ENCODE data around the gene AP1S3. TPM values are rescaled to one million over a fixed set of nuclear protein-coding genes. Genes with fewer than 3 reads are reported as not detected.

Gene AP1S3
- total RNA-seq, 1 experiment from 2014 or later = 73.3 TPM

GRCh38 chr2:223768179-223768578 is 69.2 kb downstream of the AP1S3 start:
- ChIA-PET CTCF (no interaction called here), POLR2A (ENCODE audit: unreplicated experiment) (interaction anchor here (0.7 kb wide), 1 partner anchor 512 kb away, joined by 3 read pairs; no protein-coding TSS in a partner anchor)
- intact Hi-C loops (cut with micrococcal nuclease; ENCODE audit: unreplicated experiment) = loop anchor here (10.0 kb wide), 1 partner anchor 793 kb away; no protein-coding TSS in a partner anchor

GRCh38 chr2:223767341-223767740 is 70.0 kb downstream of the AP1S3 start:
- intact Hi-C loops (cut with micrococcal nuclease; ENCODE audit: unreplicated experiment) = loop anchor here (10.0 kb wide), 1 partner anchor 793 kb away; no protein-coding TSS in a partner anchor
- H3K9me3 ChIP-seq (ENCODE audit: insufficient read depth, low read depth) = no peaks in the 10 kb centered on the region
- H3K27ac ChIP-seq = no peak overlapping the region
- ChIA-PET POLR2A (ENCODE audit: unreplicated experiment) (no interaction called here), CTCF (interaction anchor here (0.5 kb wide), 1 partner anchor 94 kb away, joined by 3 read pairs; no protein-coding TSS in a partner anchor)
- H3K79me2 ChIP-seq (ENCODE audit: low read depth) = no peaks in the 10 kb centered on the region
- H3K36me3 ChIP-seq (ENCODE audit: low read depth) = 0 out of 2 replicates have a peak, but pooled peaks cover 3% of the 10 kb centered on the region
- H3K4me3 ChIP-seq = no peak overlapping the region
- BruUV-seq (replicated peaks) = no TSS peak
- DNase-seq = peak in 1 of 2 experiments; percentile 33
- H4K20me1 ChIP-seq (ENCODE audit: insufficient read depth) = no peaks in the 10 kb centered on the region
- no peak overlapping the region for H2AFZ ChIP-seq
- no peaks in the 10 kb centered on the region for H3K9me2 ChIP-seq (ENCODE audit: insufficient read depth)
- no peak for TF ChIP-seq EZH2 (IDR thresholded peaks at IDR 0.05; ENCODE audit: low read depth)
- TF ChIP-seq CTCF (conservative IDR thresholded peaks at IDR 0.05) = no peak
- peaks cover 11% of the 10 kb centered on the region for H3F3A ChIP-seq (ENCODE audit: insufficient read depth, low read depth)
- no peaks in the 10 kb centered on the region for H3K4me1 ChIP-seq (replicated peaks; ENCODE audit: insufficient read depth)
- H3K4me2 ChIP-seq = no peak overlapping the region
- no peaks in the 10 kb centered on the region for H3K27me3 ChIP-seq (ENCODE audit: insufficient read depth, low read depth)

More at GRCh38 chr2:223768179-223768578, 69.2 kb downstream of the AP1S3 start:
- H3K4me2 ChIP-seq = no peak overlapping the region
- H3K4me1 ChIP-seq (replicated peaks; ENCODE audit: insufficient read depth) = no peaks in the 10 kb centered on the region
- H4K20me1 ChIP-seq (ENCODE audit: insufficient read depth) = no peaks in the 10 kb centered on the region
- no peak overlapping the region for H2AFZ ChIP-seq
- DNase-seq = no peak
- H3K27ac ChIP-seq = no peak overlapping the region
- H3K36me3 ChIP-seq (ENCODE audit: low read depth) = 0 out of 2 replicates have a peak, but pooled peaks cover 3% of the 10 kb centered on the region
- no peaks in the 10 kb centered on the region for H3K27me3 ChIP-seq (ENCODE audit: insufficient read depth, low read depth)
- H3K9me2 ChIP-seq (ENCODE audit: insufficient read depth) = no peaks in the 10 kb centered on the region
- peaks cover 3% of the 10 kb centered on the region; the same call in 1 of the 2 replicates for H3F3A ChIP-seq (ENCODE audit: insufficient read depth, low read depth)
- no peaks in the 10 kb centered on the region for H3K79me2 ChIP-seq (ENCODE audit: low read depth)
- TF ChIP-seq CTCF (conservative IDR thresholded peaks at IDR 0.05) (no peak), EZH2 (IDR thresholded peaks at IDR 0.05; ENCODE audit: low read depth) (no peak)
- H3K9me3 ChIP-seq (ENCODE audit: insufficient read depth, low read depth) = no peaks in the 10 kb centered on the region
- BruUV-seq (replicated peaks) = no TSS peak
- H3K4me3 ChIP-seq = no peak overlapping the region

- intact Hi-C loops (cut with micrococcal nuclease; ENCODE audit: unreplicated experiment) = loop anchor here (10.0 kb wide), 1 partner anchor 791 kb away; no protein-coding TSS in a partner anchor
- Histone ChIP-seq H3K27ac (no peak overlapping the region), H2AFZ (no peak overlapping the region), H4K20me1 (ENCODE audit: insufficient read depth) (no peaks in the 10 kb centered on the region), H3K4me1 (replicated peaks; ENCODE audit: insufficient read depth) (peaks cover 17% of the 10 kb centered on the region), H3K4me3 (no peak overlapping the region), H3K79me2 (ENCODE audit: low read depth) (no peaks in the 10 kb centered on the region), H3K4me2 (no peak overlapping the region), H3K9me3 (ENCODE audit: insufficient read depth, low read depth) (no peaks in the 10 kb centered on the region), H3K36me3 (ENCODE audit: low read depth) (no peaks in the 10 kb centered on the region), H3K27me3 (ENCODE audit: insufficient read depth, low read depth) (no peaks in the 10 kb centered on the region), H3K9me2 (ENCODE audit: insufficient read depth) (no peaks in the 10 kb centered on the region), H3F3A (ENCODE audit: insufficient read depth, low read depth) (peaks cover 31% of the 10 kb centered on the region)
- BruUV-seq (replicated peaks) = no TSS peak
- DNase-seq = no peak
- ChIA-PET CTCF (interaction anchor here (0.5 to 1.5 kb wide), 4 partner anchors 12 to 932 kb away, joined by 3 to 5 read pairs (median 4); no protein-coding TSS in a partner anchor), POLR2A (ENCODE audit: unreplicated experiment) (no interaction called here)
- TF ChIP-seq CTCF (conservative IDR thresholded peaks at IDR 0.05) = no peak
Observed at GRCh38 chr2:223765221-223765785, 72.1 kb downstream of the AP1S3 start.
